ENCODE measurements around the gene CKS1B. TPM values are rescaled to one million over a fixed set of nuclear protein-coding genes. Genes with fewer than 3 reads are reported as not detected.

The CKS1B gene
- total RNA-seq, 6 experiments from 2014 or later = 52.7 to 111 (median 98.8) TPM

- H3K4me3 Mint-ChIP-seq = no peak overlapping the region; the same call in 1 of the 2 replicates
These were observed 45.1 kb downstream of the CKS1B start for GRCh38 chr1:155019377-155020245.

GRCh38 chr1:155022136-155022926 lies 47.9 kb downstream of the CKS1B start:
- H3K4me1 Mint-ChIP-seq (ENCODE audit: low read depth) = peaks cover 37% of the 10 kb centered on the region
- no peak overlapping the region for H3K4me3 Mint-ChIP-seq
- DNase-seq = no peak
- H3K27me3 Mint-ChIP-seq (ENCODE audit: insufficient read depth) = peaks cover 5% of the 10 kb centered on the region
- TF ChIP-seq CTCF (IDR thresholded peaks at IDR 0.05) = no peak
- H3K36me3 Mint-ChIP-seq (ENCODE audit: low read depth) = no peaks in the 10 kb centered on the region
- H3K9me3 Mint-ChIP-seq = no peaks in the 10 kb centered on the region
- H3K27ac Mint-ChIP-seq = no peak overlapping the region

More at GRCh38 chr1:155019377-155020245, 45.1 kb downstream of the CKS1B start:
- no peaks in the 10 kb centered on the region for H3K36me3 Mint-ChIP-seq (ENCODE audit: low read depth)
- H3K27ac Mint-ChIP-seq = 0 out of 2 replicates have a peak overlapping the region, but pooled peaks have one; percentile 27
- peaks cover 32% of the 10 kb centered on the region for H3K4me1 Mint-ChIP-seq (ENCODE audit: low read depth)
- H3K27me3 Mint-ChIP-seq (ENCODE audit: insufficient read depth) = no peaks in the 10 kb centered on the region; the same call in 1 of the 2 replicates
- no peak for DNase-seq
- H3K9me3 Mint-ChIP-seq = no peaks in the 10 kb centered on the region
- TF ChIP-seq CTCF (IDR thresholded peaks at IDR 0.05) = no peak

- H3K27ac Mint-ChIP-seq = no peak overlapping the region
- H3K9me3 Mint-ChIP-seq = no peaks in the 10 kb centered on the region
- H3K27me3 Mint-ChIP-seq (ENCODE audit: insufficient read depth) = peaks cover 5% of the 10 kb centered on the region
- no peak overlapping the region for H3K4me3 Mint-ChIP-seq
- no peak for DNase-seq
- no peaks in the 10 kb centered on the region for H3K36me3 Mint-ChIP-seq (ENCODE audit: low read depth)
- TF ChIP-seq CTCF (IDR thresholded peaks at IDR 0.05) = no peak
- H3K4me1 Mint-ChIP-seq (ENCODE audit: low read depth) = peaks cover 34% of the 10 kb centered on the region
These were observed 48.4 kb downstream of the CKS1B start for GRCh38 chr1:155022927-155023236.

GRCh38 chr1:155023627-155024026 lies 49.1 kb downstream of the CKS1B start:
- H3K4me1 Mint-ChIP-seq (ENCODE audit: low read depth) = peaks cover 29% of the 10 kb centered on the region
- no peak for DNase-seq
- no peak overlapping the region for H3K4me3 Mint-ChIP-seq

GRCh38 chr1:155024315-155024714 lies 49.8 kb downstream of the CKS1B start:
- no peak for TF ChIP-seq CTCF (IDR thresholded peaks at IDR 0.05)
- DNase-seq = no peak
- peaks cover 5% of the 10 kb centered on the region for H3K27me3 Mint-ChIP-seq (ENCODE audit: insufficient read depth)
- peaks cover 22% of the 10 kb centered on the region for H3K4me1 Mint-ChIP-seq (ENCODE audit: low read depth)
- no peaks in the 10 kb centered on the region for H3K36me3 Mint-ChIP-seq (ENCODE audit: low read depth)
- H3K9me3 Mint-ChIP-seq = no peaks in the 10 kb centered on the region
- no peak overlapping the region for H3K27ac Mint-ChIP-seq
- H3K4me3 Mint-ChIP-seq = no peak overlapping the region

More at GRCh38 chr1:155023627-155024026, 49.1 kb downstream of the CKS1B start:
- Mint-ChIP-seq H3K36me3 (ENCODE audit: low read depth) (no peaks in the 10 kb centered on the region), H3K27ac (no peak overlapping the region), H3K27me3 (ENCODE audit: insufficient read depth) (peaks cover 5% of the 10 kb centered on the region), H3K9me3 (no peaks in the 10 kb centered on the region)
- TF ChIP-seq CTCF (IDR thresholded peaks at IDR 0.05) = no peak

Data from HFFc6 (cell line).